ENCODE measurements around the gene B3GALNT1.
A peak's percentile ranks its signal among the peaks of the same experiment; 100 is the strongest.

Gene B3GALNT1

GRCh38 chr3:161073181-161073580 lies 32.0 kb downstream of the B3GALNT1 start:
- peak; percentile 34 for DNase-seq

- DNase-seq, result no peak
These were observed 32.4 kb downstream of the B3GALNT1 start for GRCh38 chr3:161072751-161073150.

- DNase-seq, result peak; percentile 89
These were observed 32.9 kb downstream of the B3GALNT1 start for GRCh38 chr3:161072211-161072621.

GRCh38 chr3:161070980-161071663 lies 34.0 kb downstream of the B3GALNT1 start:
- DNase-seq, result no peak

GRCh38 chr3:161070252-161070930 lies 34.8 kb downstream of the B3GALNT1 start:
- DNase-seq, result no peak

- DNase-seq, result peak; percentile 89
These were observed 35.5 kb downstream of the B3GALNT1 start for GRCh38 chr3:161069511-161070251.

- DNase-seq, result no peak
These were observed 37.8 kb downstream of the B3GALNT1 start for GRCh38 chr3:161067335-161067734.

- DNase-seq, result peak; percentile 30
These were observed 38.2 kb downstream of the B3GALNT1 start for GRCh38 chr3:161066930-161067329.

GRCh38 chr3:161064413-161064812 lies 40.7 kb downstream of the B3GALNT1 start:
- no peak for DNase-seq

GRCh38 chr3:161054860-161055604 lies 50.1 kb downstream of the B3GALNT1 start:
- peak; percentile 41 for DNase-seq

GRCh38 chr3:161051856-161052255 lies 53.3 kb downstream of the B3GALNT1 start:
- no peak for DNase-seq

GRCh38 chr3:161050935-161051334 lies 54.2 kb downstream of the B3GALNT1 start:
- peak; percentile 53 for DNase-seq

GRCh38 chr3:161049683-161050248 lies 55.4 kb downstream of the B3GALNT1 start:
- no peak for DNase-seq

- no peak for DNase-seq
These were observed 61.7 kb downstream of the B3GALNT1 start for GRCh38 chr3:161043336-161044035.

GRCh38 chr3:161042023-161042501 lies 63.1 kb downstream of the B3GALNT1 start:
- no peak for DNase-seq

- DNase-seq, result no peak
These were observed 66.4 kb downstream of the B3GALNT1 start for GRCh38 chr3:161038725-161039124.

GRCh38 chr3:161035711-161036110 lies 69.4 kb downstream of the B3GALNT1 start:
- peak; percentile 79 for DNase-seq

GRCh38 chr3:161034913-161035550 lies 70.1 kb downstream of the B3GALNT1 start:
- DNase-seq, result peak; percentile 26

Data from OCI-M1 (cell line).